ENCODE measurements around the gene PTK6.

GRCh38 chr20:63576311-63576710 lies 39.1 kb upstream of the PTK6 start:
- TF ChIP-seq EGR1 (IDR thresholded peaks at IDR 0.05; ENCODE audit: low read depth), result no peak
- no peak for TF ChIP-seq CTCF (IDR thresholded peaks at IDR 0.05 in 2 of 3, conservative IDR thresholded peaks at IDR 0.05 in 1 of 3; ENCODE audit: borderline replicate concordance in 1 of 3, insufficient read depth in 1 of 3, low read depth in 2 of 3, low read length in 2 of 3)
- no peak for TF ChIP-seq POLR2A (IDR thresholded peaks at IDR 0.05; ENCODE audit: borderline replicate concordance, extremely low read depth, insufficient read depth, insufficient read length)
- no peak for TF ChIP-seq POLR2AphosphoS5 (IDR thresholded peaks at IDR 0.05; ENCODE audit: low read depth, low read length)
- no peak for TF ChIP-seq EZH2 (IDR thresholded peaks at IDR 0.05)

All from HCT116 (cell line).